HCT116 (cell line): ENCODE measurements around the gene ATP13A3. TPM values are rescaled to one million over a fixed set of nuclear protein-coding genes. Genes with fewer than 3 reads are reported as not detected.

Experiments
- ATAC-seq: fragments of 200-7000 bp; cut with Tn5 transposase; 2 replicates; pipeline ENCODE4 v1.9.1; 2020; ENCODE audit warnings: mild to moderate bottlenecking, moderate library complexity
- BruUV-seq: library from RNA; stranded (reverse); fragments of 400-500 nt; replicated peaks from 2 replicates; lab custom pipeline; 2021; lab: Mats Ljungman, UMichigan
- CTCF ChIA-PET: fragments of 300-600 bp; sonication (Branson Sonifier 250); formaldehyde crosslinking; loops from one replicate; lab custom pipeline; 2021; ENCODE audit warnings: antibody characterized with exemption; lab: Charles Lee
- POLR2A ChIA-PET: fragments of 300-600, 350-600 bp; sonication (Branson Sonifier 250); formaldehyde crosslinking; loops from one replicate; lab custom pipeline; 2021; ENCODE audit warnings: antibody characterized with exemption; lab: Charles Lee
- RAD21 ChIA-PET, 2 experiments: fragments of 300-600 bp; sonication (Branson Sonifier 250); formaldehyde crosslinking; loops; one replicate each; lab custom pipeline; 2023; ENCODE audit warnings: low total read pairs in 2 of 2; ENCODE audit not compliant: uncharacterized antibody in 2 of 2, unreplicated experiment in 2 of 2, low non-redundant PET in 1 of 2; lab: Charles Lee
- DNase-seq: peaks from one replicate; pipeline ENCODE4 v3.0.0-alpha.2; 2010; ENCODE audit warnings: low read depth, low spot score
- H2AFZ ChIP-seq: fragments of 200-600 bp; shearing (Covaris generic), sonication (generic); 2 replicates; pipeline ENCODE4 v1.6.1; 2017; ENCODE audit warnings: low read depth, mixed run types, mixed read lengths, antibody characterized with exemption, low read length; ENCODE audit not compliant: poor library complexity, severe bottlenecking
- H3K27ac ChIP-seq: 2 replicates; pipeline ENCODE4 v1.5.1; 2012; ENCODE audit warnings: low read depth, low read length
- H3K27me3 ChIP-seq: fragments of 200-600 bp; sonication (generic); 2 replicates; pipeline ENCODE4 v1.6.1; 2016; ENCODE audit warnings: mixed run types, low read length, mixed read lengths; ENCODE audit not compliant: insufficient read depth
- H3K36me3 ChIP-seq, 2 experiments: fragments of 200-500 bp in 1 of 2; fragments of 200-600 bp in 1 of 2; sonication (Bioruptor generic) in 1 of 2; sonication (generic) in 1 of 2; 2 replicates each; pipeline versions ENCODE4 v1.5.1 to v1.6.1; 2014 to 2016; ENCODE audit warnings: low read length in 2 of 2, inconsistent platforms in 1 of 2, mixed read lengths in 1 of 2, mixed run types in 1 of 2; ENCODE audit not compliant: insufficient read depth in 2 of 2, control insufficient read depth in 1 of 2
- H3K4me1 ChIP-seq, 2 experiments: fragments of 200-600 bp in 1 of 2; sonication (generic) in 1 of 2; 2 replicates each; pipeline versions ENCODE4 v1.5.1 to v1.6.1; 2012 to 2017; ENCODE audit warnings: low read length in 2 of 2, inconsistent platforms in 1 of 2, mild to moderate bottlenecking in 1 of 2, mixed read lengths in 1 of 2, mixed run types in 1 of 2, moderate library complexity in 1 of 2; ENCODE audit not compliant: insufficient read depth in 2 of 2, control insufficient read depth in 1 of 2
- H3K4me2 ChIP-seq: fragments of 200-600 bp; sonication (generic); 2 replicates; pipeline ENCODE4 v1.6.1; 2017; ENCODE audit warnings: mixed run types, low read length, mixed read lengths
- H3K4me3 ChIP-seq, 2 experiments: fragments of 200-600 bp in 1 of 2; sonication (generic) in 1 of 2; replicated peaks in 1 of 2; 2 replicates each; pipeline ENCODE4 v1.5.1; 2011 to 2016; ENCODE audit warnings: low read length in 2 of 2, control low read depth in 1 of 2, low read depth in 1 of 2, mild to moderate bottlenecking in 1 of 2, mixed read lengths in 1 of 2, mixed run types in 1 of 2
- H3K79me2 ChIP-seq: fragments of 200-600 bp; sonication (generic); 2 replicates; pipeline ENCODE4 v1.6.1; 2017; ENCODE audit warnings: mild to moderate bottlenecking, mixed run types, low read length, moderate library complexity, mixed read lengths; ENCODE audit not compliant: insufficient read depth
- H3K9ac ChIP-seq: fragments of 200-600 bp; sonication (generic); 2 replicates; pipeline ENCODE4 v1.6.1; 2016; ENCODE audit warnings: low read length, mixed read lengths
- H3K9me2 ChIP-seq: fragments of 200-600 bp; sonication (generic), shearing (Covaris generic); 2 replicates; pipeline ENCODE4 v1.6.1; 2017; ENCODE audit warnings: mixed run types, mild to moderate bottlenecking, moderate library complexity; ENCODE audit not compliant: insufficient read depth
- H3K9me3 ChIP-seq, 2 experiments: fragments of 200-500 bp in 1 of 2; fragments of 200-600 bp in 1 of 2; sonication (Bioruptor generic) in 1 of 2; sonication (generic) in 1 of 2; 2 replicates each; pipeline ENCODE4 v1.6.1; 2014 to 2017; ENCODE audit warnings: low read length in 2 of 2, mixed read lengths in 2 of 2, inconsistent platforms in 1 of 2, low read depth in 1 of 2, mild to moderate bottlenecking in 1 of 2, mixed run types in 1 of 2, moderate library complexity in 1 of 2; ENCODE audit not compliant: control insufficient read depth in 1 of 2, insufficient read depth in 1 of 2
- H4K20me1 ChIP-seq: fragments of 200-600 bp; sonication (generic), shearing (Covaris generic); 2 replicates; pipeline ENCODE4 v1.6.1; 2017; ENCODE audit warnings: mixed run types, mild to moderate bottlenecking, moderate library complexity; ENCODE audit not compliant: insufficient read depth
- ATF3 ChIP-seq: IDR thresholded peaks from 2 replicates; pipeline ENCODE4 v1.6.1; 2012
- CBX3 ChIP-seq: IDR thresholded peaks from 2 replicates; pipeline ENCODE4 v1.6.1; 2012; ENCODE audit warnings: low read depth
- CEBPB ChIP-seq: IDR thresholded peaks from 2 replicates; pipeline ENCODE4 v1.6.1; 2012; ENCODE audit warnings: low read depth
- CTCF ChIP-seq, 3 experiments: fragments of 200-600 bp in 1 of 3; sonication (generic) in 1 of 3; IDR thresholded peaks in 2 of 3; conservative IDR thresholded peaks in 1 of 3; 2 replicates each; pipeline ENCODE4 v1.5.1; 2012 to 2017; ENCODE audit warnings: low read depth in 2 of 3, low read length in 2 of 3, antibody characterized with exemption in 1 of 3, borderline replicate concordance in 1 of 3, control low read depth in 1 of 3, mild to moderate bottlenecking in 1 of 3, mixed read lengths in 1 of 3, mixed run types in 1 of 3, moderate library complexity in 1 of 3; ENCODE audit not compliant: insufficient read depth in 1 of 3
- EGR1 ChIP-seq: IDR thresholded peaks from 2 replicates; pipeline ENCODE4 v1.6.1; 2012; ENCODE audit warnings: low read depth
- ELF1 ChIP-seq: IDR thresholded peaks from 2 replicates; pipeline ENCODE4 v1.6.1; 2012; ENCODE audit warnings: low read depth, borderline replicate concordance
- EZH2phosphoT487 ChIP-seq: fragments of 200-600 bp; IDR thresholded peaks from 2 replicates; pipeline ENCODE4 v1.6.1; 2018; ENCODE audit warnings: antibody characterized with exemption, borderline replicate concordance
- FOSL1 ChIP-seq: IDR thresholded peaks from 2 replicates; pipeline ENCODE4 v1.6.1; 2012; ENCODE audit warnings: low read depth
- POLR2A ChIP-seq: IDR thresholded peaks from 2 replicates; pipeline ENCODE4 v1.7.0; 2011; ENCODE audit warnings: borderline replicate concordance; ENCODE audit not compliant: insufficient read depth, insufficient read length; ENCODE audit errors: extremely low read depth
- POLR2AphosphoS5 ChIP-seq: IDR thresholded peaks from 2 replicates; pipeline ENCODE4 v1.6.1; 2011; ENCODE audit warnings: mild to moderate bottlenecking, low read depth, low read length, moderate library complexity
- RAD21 ChIP-seq: IDR thresholded peaks from 2 replicates; pipeline ENCODE4 v1.6.1; 2012; ENCODE audit warnings: low read depth, mild to moderate bottlenecking
- SIN3A ChIP-seq: IDR thresholded peaks from 2 replicates; pipeline ENCODE4 v1.6.1; 2012; ENCODE audit warnings: low read depth
- SP1 ChIP-seq: IDR thresholded peaks from 2 replicates; pipeline ENCODE4 v1.6.1; 2012; ENCODE audit warnings: low read depth
- TCF7L2 ChIP-seq: IDR thresholded peaks from 2 replicates; pipeline ENCODE4 v1.7.0; 2011; ENCODE audit warnings: borderline replicate concordance, inconsistent platforms; ENCODE audit not compliant: insufficient read depth, insufficient read length; ENCODE audit errors: extremely low read depth
- YY1 ChIP-seq: IDR thresholded peaks from 2 replicates; pipeline ENCODE4 v1.6.1; 2011; ENCODE audit warnings: low read length, low read depth, moderate library complexity, mild to moderate bottlenecking; ENCODE audit not compliant: insufficient replicate concordance; ENCODE audit errors: extremely low read depth
- ZFX ChIP-seq: fragments of 450-650 bp; IDR thresholded peaks from 2 replicates; pipeline ENCODE4 v1.6.1; 2017
- intact Hi-C: fragments of 100-400 bp; cut with micrococcal nuclease; formaldehyde crosslinking; loops from 2 replicates; pipeline ENCODE4 v1.10.0; 2022
- total RNA-seq: library from RNA; stranded (reverse); gene quantifications from one replicate; pipeline ENCODE4 v1.2.1, GENCODE V29; 2021; ENCODE audit not compliant: unreplicated experiment
- TF ChIP-seq, protein P1 (sequence below): IDR thresholded peaks from 2 replicates; pipeline ENCODE4 v1.6.1; 2011; ENCODE audit warnings: mild to moderate bottlenecking, low read length, moderate library complexity; ENCODE audit not compliant: insufficient replicate concordance; ENCODE audit errors: extremely low read depth

The ATP13A3 gene
- total RNA-seq, 1 experiment from 2014 or later, result 139 TPM

- Histone ChIP-seq H3K9ac (no peak overlapping the region), H3K4me1 (no peaks in the 10 kb centered on the region), H3K4me3 (no peak overlapping the region), H3K79me2 (peaks cover 100% of the 10 kb centered on the region), H3K9me2 (no peaks in the 10 kb centered on the region), H3K27me3 (no peaks in the 10 kb centered on the region), H3K36me3 (no peaks in the 10 kb centered on the region), H2AFZ (no peak overlapping the region), H3K9me3 (no peaks in the 10 kb centered on the region), H4K20me1 (peaks cover 24% of the 10 kb centered on the region; the same call in 1 of the 2 replicates), H3K4me2 (no peak overlapping the region), H3K27ac (no peak overlapping the region)
- ATAC-seq (no peak), DNase-seq (no peak)
- ChIA-PET CTCF (no interaction called here), RAD21 (no interaction called here), POLR2A (no interaction called here)
- no TSS peak for BruUV-seq
- intact Hi-C loops, result no loop called here
- TF ChIP-seq, protein P1, sequence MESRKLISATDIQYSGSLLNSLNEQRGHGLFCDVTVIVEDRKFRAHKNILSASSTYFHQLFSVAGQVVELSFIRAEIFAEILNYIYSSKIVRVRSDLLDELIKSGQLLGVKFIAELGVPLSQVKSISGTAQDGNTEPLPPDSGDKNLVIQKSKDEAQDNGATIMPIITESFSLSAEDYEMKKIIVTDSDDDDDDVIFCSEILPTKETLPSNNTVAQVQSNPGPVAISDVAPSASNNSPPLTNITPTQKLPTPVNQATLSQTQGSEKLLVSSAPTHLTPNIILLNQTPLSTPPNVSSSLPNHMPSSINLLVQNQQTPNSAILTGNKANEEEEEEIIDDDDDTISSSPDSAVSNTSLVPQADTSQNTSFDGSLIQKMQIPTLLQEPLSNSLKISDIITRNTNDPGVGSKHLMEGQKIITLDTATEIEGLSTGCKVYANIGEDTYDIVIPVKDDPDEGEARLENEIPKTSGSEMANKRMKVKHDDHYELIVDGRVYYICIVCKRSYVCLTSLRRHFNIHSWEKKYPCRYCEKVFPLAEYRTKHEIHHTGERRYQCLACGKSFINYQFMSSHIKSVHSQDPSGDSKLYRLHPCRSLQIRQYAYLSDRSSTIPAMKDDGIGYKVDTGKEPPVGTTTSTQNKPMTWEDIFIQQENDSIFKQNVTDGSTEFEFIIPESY, result no peak
- TF ChIP-seq SP1, result no peak
- no peak for TF ChIP-seq FOSL1
- TF ChIP-seq EZH2phosphoT487, result no peak
- TF ChIP-seq CTCF (IDR thresholded peaks at IDR 0.05 in 2 of 3, conservative IDR thresholded peaks at IDR 0.05 in 1 of 3; ENCODE audit: borderline replicate concordance in 1 of 3, insufficient read depth in 1 of 3, low read depth in 2 of 3, low read length in 2 of 3), result no peak
- TF ChIP-seq TCF7L2, result no peak
- no peak for TF ChIP-seq POLR2A
- no peak for TF ChIP-seq YY1
- no peak for TF ChIP-seq CEBPB
- TF ChIP-seq SIN3A, result no peak
- no peak for TF ChIP-seq CBX3
- TF ChIP-seq ELF1, result no peak
- no peak for TF ChIP-seq EGR1
- no peak for TF ChIP-seq ATF3
- TF ChIP-seq ZFX, result no peak
- no peak for TF ChIP-seq RAD21
- no peak for TF ChIP-seq POLR2AphosphoS5
These were observed 18.7 kb downstream of the ATP13A3 start for GRCh38 chr3:194468086-194468485.
